Measurements from ENCODE around the gene ZNF581. TPM values are rescaled to one million over a fixed set of nuclear protein-coding genes. Genes with fewer than 3 reads are reported as not detected.

Gene ZNF581
- total RNA-seq, 1 experiment from 2014 or later: 65.1 TPM

DNA sequence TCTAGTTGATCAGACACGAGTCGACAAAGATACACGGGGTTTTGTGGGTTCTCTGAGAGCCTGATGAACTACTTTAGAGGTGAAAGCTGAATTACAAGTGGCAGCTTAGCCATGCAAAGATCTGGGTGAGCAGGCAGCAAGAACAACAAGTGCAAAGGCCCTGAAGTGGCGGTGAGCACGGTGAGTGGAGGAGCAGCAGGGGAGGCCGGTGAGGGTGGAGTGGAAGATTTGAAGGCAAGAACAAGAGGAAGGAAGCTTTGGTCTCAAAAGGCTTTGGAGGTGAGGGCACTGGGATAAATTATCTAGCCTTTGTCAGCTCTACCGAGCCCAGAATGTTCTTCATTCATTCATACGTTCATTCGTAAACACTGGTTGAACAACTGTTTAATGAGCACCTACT is 36.6 kb upstream of the ZNF581 start:
- H4K8ac ChIP-seq (replicated peaks; ENCODE audit: insufficient read length, low read depth, low read length): no peak overlapping the region
- H2BK5ac ChIP-seq (ENCODE audit: insufficient read length, low read length): no peak overlapping the region
- no CpG with 5 or more reads among the region's 9 CpGs for WGBS (ENCODE audit: extremely low coverage, insufficient read length, low lambda C conversion rate)
- H2AK5ac ChIP-seq (ENCODE audit: insufficient read length, low read length): no peak overlapping the region
- no peaks in the 10 kb centered on the region for H3K9me3 ChIP-seq (ENCODE audit: control insufficient read depth, low read depth, low read length)
- no peak overlapping the region for H3K14ac ChIP-seq (ENCODE audit: insufficient read depth, low read length)
- H2BK120ac ChIP-seq (ENCODE audit: low read depth, low read length, poor library complexity, severe bottlenecking): no peak overlapping the region
- peak overlapping the region in 2 of 3 experiments; percentile 21 to 37; a peak in 2 of 7 replicates for H3K27ac Mint-ChIP-seq
- H3K4me3 Mint-ChIP-seq: peak overlapping the region; percentile 92 to 97
- H3K79me2 ChIP-seq (ENCODE audit: insufficient read depth, low read length): peaks cover 1% of the 10 kb centered on the region; the same call in 1 of the 2 replicates
- no peaks in the 10 kb centered on the region for H3K27me3 Mint-ChIP-seq (ENCODE audit: low read depth)
- no peak overlapping the region for H2AFZ ChIP-seq (ENCODE audit: low read length)
- TF ChIP-seq, protein P1, sequence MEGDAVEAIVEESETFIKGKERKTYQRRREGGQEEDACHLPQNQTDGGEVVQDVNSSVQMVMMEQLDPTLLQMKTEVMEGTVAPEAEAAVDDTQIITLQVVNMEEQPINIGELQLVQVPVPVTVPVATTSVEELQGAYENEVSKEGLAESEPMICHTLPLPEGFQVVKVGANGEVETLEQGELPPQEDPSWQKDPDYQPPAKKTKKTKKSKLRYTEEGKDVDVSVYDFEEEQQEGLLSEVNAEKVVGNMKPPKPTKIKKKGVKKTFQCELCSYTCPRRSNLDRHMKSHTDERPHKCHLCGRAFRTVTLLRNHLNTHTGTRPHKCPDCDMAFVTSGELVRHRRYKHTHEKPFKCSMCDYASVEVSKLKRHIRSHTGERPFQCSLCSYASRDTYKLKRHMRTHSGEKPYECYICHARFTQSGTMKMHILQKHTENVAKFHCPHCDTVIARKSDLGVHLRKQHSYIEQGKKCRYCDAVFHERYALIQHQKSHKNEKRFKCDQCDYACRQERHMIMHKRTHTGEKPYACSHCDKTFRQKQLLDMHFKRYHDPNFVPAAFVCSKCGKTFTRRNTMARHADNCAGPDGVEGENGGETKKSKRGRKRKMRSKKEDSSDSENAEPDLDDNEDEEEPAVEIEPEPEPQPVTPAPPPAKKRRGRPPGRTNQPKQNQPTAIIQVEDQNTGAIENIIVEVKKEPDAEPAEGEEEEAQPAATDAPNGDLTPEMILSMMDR (conservative IDR thresholded peaks at IDR 0.05): no peak
- no peak overlapping the region for H2BK20ac ChIP-seq (ENCODE audit: low read depth, low read length, poor library complexity, severe bottlenecking)
- no peak for DNase-seq
- peaks cover 4% of the 10 kb centered on the region for H3K79me1 ChIP-seq (ENCODE audit: insufficient read depth, low read depth, low read length, poor library complexity, severe bottlenecking)
- no peaks in the 10 kb centered on the region for H4K20me1 ChIP-seq (ENCODE audit: control insufficient read depth, insufficient read depth, insufficient read length)
- H2BK15ac ChIP-seq (ENCODE audit: low read depth, low read length): no peak overlapping the region
- H3K18ac ChIP-seq (ENCODE audit: insufficient read length, low read depth, low read length): no peak overlapping the region
- no peak overlapping the region for H3K9ac ChIP-seq (ENCODE audit: extremely low read depth, insufficient read length, low read length)
- H4K91ac ChIP-seq (ENCODE audit: insufficient read length, low read depth, low read length): no peak overlapping the region
- H3K4me2 ChIP-seq (ENCODE audit: insufficient read depth, insufficient read length, low read length): peak overlapping the region; percentile 72
- peaks cover 0 to 4% of the 10 kb centered on the region in 2 experiments; a peak in 1 of 5 replicates for H3K9me3 Mint-ChIP-seq
- H3K23me2 ChIP-seq (ENCODE audit: insufficient read length, low read depth, low read length, poor library complexity, severe bottlenecking): peaks cover 8% of the 10 kb centered on the region
- H3K27ac ChIP-seq (ENCODE audit: insufficient read length, low read depth, low read length): no peak overlapping the region
- no peaks in the 10 kb centered on the region for H3K27me3 ChIP-seq (ENCODE audit: insufficient read depth, low read length)
- no peak overlapping the region for H3T11ph ChIP-seq (ENCODE audit: low read length)
- H3K4me1 ChIP-seq (ENCODE audit: insufficient read depth, low read length): 0 out of 2 replicates have a peak, but pooled peaks cover 3% of the 10 kb centered on the region
- H3K23ac ChIP-seq (ENCODE audit: insufficient read length, low read depth, low read length): no peak overlapping the region
- H4K5ac ChIP-seq (ENCODE audit: insufficient read length, low read depth, low read length): no peak overlapping the region
- H3K56ac ChIP-seq (ENCODE audit: insufficient read length, low read depth, low read length): no peak overlapping the region
- H3K36me3 Mint-ChIP-seq (ENCODE audit: insufficient read depth in 1 of 3, low read depth in 3 of 3): peaks cover 14 to 32% (median 23%) of the 10 kb centered on the region in 3 experiments
- peaks cover 24% of the 10 kb centered on the region in 2 experiments for H3K4me1 Mint-ChIP-seq
- no peak overlapping the region for H2BK12ac ChIP-seq (ENCODE audit: insufficient read length, low read depth, low read length)
- H3K4ac ChIP-seq (ENCODE audit: low read depth, low read length): no peak overlapping the region

All from H9 (cell line).